Middle frontal gyrus (tissue), 1 donor: ENCODE data around the gene FZD10.

ENCODE experiments used
- DNase-seq: peaks from one replicate; pipeline ENCODE4 v3.0.0-alpha.2; 2015; ENCODE audit warnings: low spot score; ENCODE audit errors: extremely low spot score

FZD10 gene

GRCh38 chr12:130203151-130203550 is 40.9 kb downstream of the FZD10 start:
- no peak for DNase-seq

DNA sequence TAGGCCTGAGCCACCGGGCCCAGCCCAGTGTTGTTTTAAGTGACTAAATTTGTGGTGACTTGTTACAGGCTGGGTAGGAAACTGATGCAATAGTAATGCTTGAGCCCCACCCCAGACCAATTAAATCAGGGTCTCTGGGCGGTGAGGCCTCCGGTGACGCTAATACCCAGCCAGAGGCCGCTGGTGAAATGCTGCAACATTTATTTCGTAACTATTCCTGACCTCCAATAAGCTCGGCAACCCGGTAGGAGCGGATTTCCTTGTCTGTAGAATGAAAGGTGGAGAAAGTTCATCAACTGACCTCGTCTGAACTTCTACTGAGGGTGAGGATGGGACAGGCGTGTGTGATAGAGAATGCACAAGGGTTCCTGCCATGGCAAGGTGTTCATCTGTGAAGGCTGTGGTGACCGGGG is 42.3 kb downstream of the FZD10 start:
- DNase-seq, result no peak

GRCh38 chr12:130205495-130205894 is 43.2 kb downstream of the FZD10 start:
- DNase-seq, result no peak

DNA sequence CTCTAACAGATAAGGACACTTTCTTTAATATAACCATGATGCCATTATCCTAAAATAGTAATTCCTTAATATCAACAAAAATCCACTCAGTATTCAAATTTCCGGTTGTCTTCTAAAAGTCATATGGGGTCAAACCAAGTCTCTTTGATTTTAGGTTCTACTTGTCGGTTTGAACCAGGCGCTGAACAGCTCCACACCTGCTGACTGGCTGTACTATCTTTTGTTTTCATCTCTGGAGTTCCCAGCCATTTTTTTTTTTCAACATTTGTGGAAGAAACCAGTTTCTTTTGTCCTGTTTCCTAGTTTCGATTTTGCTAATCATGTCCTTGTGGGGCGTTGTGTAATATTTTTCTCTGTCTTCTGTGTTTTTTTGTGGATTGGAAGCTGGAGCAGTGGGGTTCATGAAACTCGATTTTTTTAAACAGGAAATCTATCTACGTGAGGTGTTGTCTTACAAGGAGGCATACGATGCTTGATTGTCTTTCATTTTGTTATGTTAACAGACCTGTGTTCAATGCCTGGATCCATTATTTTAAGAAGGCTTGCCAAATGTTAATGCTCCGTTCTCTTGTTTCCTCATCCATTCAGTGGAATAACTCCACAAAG is 50.2 kb downstream of the FZD10 start:
- DNase-seq, result no peak

DNA sequence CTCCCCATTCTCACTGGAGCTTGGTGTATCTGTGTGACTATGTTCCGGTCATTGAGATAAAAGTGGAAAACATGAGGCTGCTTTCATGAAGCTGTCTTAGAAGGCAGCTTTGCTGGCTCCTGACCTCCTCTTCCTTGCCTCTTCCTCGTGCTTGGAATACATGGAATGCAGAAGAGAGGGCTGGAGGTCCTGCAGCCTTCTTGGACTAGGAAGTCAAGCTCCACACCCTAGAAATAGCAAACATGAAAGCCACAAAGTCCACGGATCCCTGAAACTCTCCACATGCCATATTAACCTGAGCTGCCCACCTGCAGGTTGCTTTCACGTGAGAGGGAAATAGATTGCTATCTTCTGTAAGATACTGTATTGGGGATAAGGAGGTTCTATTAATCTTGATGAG is 51.0 kb downstream of the FZD10 start:
- DNase-seq, result no peak

- no peak for DNase-seq
Measured at GRCh38 chr12:130214686-130215395, 52.6 kb downstream of the FZD10 start.
